Kidney (tissue), 14 donors: ENCODE results near the gene OR4M1. TPM values are rescaled to one million over a fixed set of nuclear protein-coding genes. Genes with fewer than 3 reads are reported as not detected.

Experiments used
- DNase-seq, 5 donors: peaks; one replicate each; pipeline ENCODE4 v3.0.0-alpha.2; 2013 to 2020
- FAIRE-seq: peaks from 2 replicates; lab custom pipeline; 2012; peaks lifted over from hg19 to GRCh38; lab: Jason Lieb, UNC
- H3K27ac ChIP-seq, 2 donors: one replicate each; pipeline ENCODE4 v1.7.0; 2013; ENCODE audit warnings: low read depth in 2 of 2, low read length in 2 of 2, inconsistent platforms in 1 of 2
- H3K27me3 ChIP-seq: one replicate; pipeline ENCODE4 v1.7.1; 2013; ENCODE audit warnings: low read length, inconsistent platforms; ENCODE audit not compliant: control insufficient read depth, insufficient read depth
- H3K36me3 ChIP-seq, 3 donors: one replicate each; pipeline versions ENCODE4 v1.7.0 to v1.7.1; 2013; ENCODE audit warnings: low read length in 3 of 3, control low read depth in 1 of 3, inconsistent platforms in 1 of 3; ENCODE audit not compliant: insufficient read depth in 3 of 3, control insufficient read depth in 2 of 3
- H3K4me1 ChIP-seq, 3 donors: one replicate each; pipeline versions ENCODE4 v1.7.0 to v1.7.1; 2013; ENCODE audit warnings: low read length in 3 of 3, inconsistent platforms in 1 of 3, low read depth in 1 of 3; ENCODE audit not compliant: control insufficient read depth in 2 of 3, insufficient read depth in 2 of 3
- H3K4me3 ChIP-seq, 3 donors: one replicate each; pipeline versions ENCODE4 v1.7.0 to v1.8.1; 2013; ENCODE audit warnings: low read length in 3 of 3, control low read depth in 1 of 3, inconsistent platforms in 1 of 3
- H3K9ac ChIP-seq, 3 donors: one replicate each; pipeline versions ENCODE4 v1.7.0 to v1.7.1; 2013; ENCODE audit warnings: low read length in 3 of 3, control low read depth in 1 of 3, inconsistent platforms in 1 of 3
- H3K9me3 ChIP-seq, 3 donors: one replicate each; pipeline versions ENCODE4 v1.7.0 to v1.7.1; 2013; ENCODE audit warnings: low read length in 3 of 3, control low read depth in 1 of 3, inconsistent platforms in 1 of 3; ENCODE audit not compliant: control insufficient read depth in 2 of 3, insufficient read depth in 1 of 3
- CTCF ChIP-seq: IDR thresholded peaks from 3 replicates; pipeline ENCODE4 v1.5.1; 2012; ENCODE audit warnings: mild to moderate bottlenecking, moderate library complexity, borderline replicate concordance; ENCODE audit not compliant: insufficient read depth; ENCODE audit errors: extremely low read depth
- intact Hi-C: fragments of 100-400 bp; cut with DNase I; formaldehyde crosslinking; loops from one replicate; pipeline ENCODE4 v1.11.1; 2022
- polyA plus RNA-seq: library from polyadenylated mRNA; stranded (reverse); fragments of 350-450 nt; fragmentation: Illumina TruSeq; extraction: RNeasy Lipid Tissue Mini Kit (QIAGEN cat#74804); gene quantifications from one replicate; pipeline ENCODE4 v1.2.3, GENCODE V29; 2014; ENCODE audit warnings: low read depth, low replicate concordance; ENCODE audit not compliant: insufficient read depth
- total RNA-seq: library from RNA; stranded (reverse); fragmentation: NEBNext Ultra II Directional; extraction: Animal tissue kit (Norgen Biotek cat#: 25700); gene quantifications from one replicate; pipeline ENCODE4 v1.2.1, GENCODE V29; 2021
- donor health status: control.
- donor health status: control.
- donor health status: control.
- donor health status: control.
- donor health status: control.
- donor health status: DM: yes; HTN: yes; CAD: no.
- donor health status: Normal renal cell carcinoma (clear cell type).

Gene OR4M1
- total and polyA plus RNA-seq, 2 donors from 2014 or later: not detected

GRCh38 chr14:19828314-19828713 lies 55.0 kb downstream of the OR4M1 start:
- no peak for FAIRE-seq

More at GRCh38 chr14:19828314-19828713, 55.0 kb downstream of the OR4M1 start:
- no peaks in the 10 kb centered on the region for H3K36me3 ChIP-seq
- no peak for DNase-seq
- no peak overlapping the region for H3K27ac ChIP-seq
- no peaks in the 10 kb centered on the region for H3K27me3 ChIP-seq
- H3K4me3 ChIP-seq: no peak overlapping the region
- intact Hi-C loops: no loop called here
- no peak for TF ChIP-seq CTCF
- H3K9me3 ChIP-seq: peaks cover 0 to 2% (median 0%) of the 10 kb centered on the region in 3 donors
- H3K4me1 ChIP-seq: no peaks in the 10 kb centered on the region
- H3K9ac ChIP-seq: no peak overlapping the region

Other genes with a start within 250 kb of the OR4M1 start
- gene OR11H2, start 59.6 kb upstream of the OR4M1 start, total RNA-seq: not detected
- gene OR11H2, start 59.6 kb upstream of the OR4M1 start, polyA plus RNA-seq: not detected
- gene OR4Q3, start 29.9 kb upstream of the OR4M1 start, total RNA-seq: not detected
- gene OR4Q3, start 29.9 kb upstream of the OR4M1 start, polyA plus RNA-seq: not detected
- gene OR4N2, start 30.3 kb downstream of the OR4M1 start, total RNA-seq: not detected
- not detected for gene OR4N2, start 30.3 kb downstream of the OR4M1 start, polyA plus RNA-seq
- gene OR4K2, start 101.6 kb downstream of the OR4M1 start, total RNA-seq: not detected
- gene OR4K2, start 101.6 kb downstream of the OR4M1 start, polyA plus RNA-seq: not detected
- gene OR4K5, start 147.1 kb downstream of the OR4M1 start, total RNA-seq: not detected
- gene OR4K5, start 147.1 kb downstream of the OR4M1 start, polyA plus RNA-seq: not detected
- not detected for gene OR4K1, start 157.4 kb downstream of the OR4M1 start, total RNA-seq
- not detected for gene OR4K1, start 157.4 kb downstream of the OR4M1 start, polyA plus RNA-seq
- gene OR4K15, start 202.1 kb downstream of the OR4M1 start, total RNA-seq: not detected
- not detected for gene OR4K15, start 202.1 kb downstream of the OR4M1 start, polyA plus RNA-seq
- gene OR4Q2, start 228.7 kb downstream of the OR4M1 start, total RNA-seq: not detected
- gene OR4Q2, start 228.7 kb downstream of the OR4M1 start, polyA plus RNA-seq: not detected
- gene OR4K14, start 245.8 kb downstream of the OR4M1 start, total RNA-seq: not detected
- not detected for gene OR4K14, start 245.8 kb downstream of the OR4M1 start, polyA plus RNA-seq